Measurements from ENCODE around the gene KCNQ2. TPM values are rescaled to one million over a fixed set of nuclear protein-coding genes. Genes with fewer than 3 reads are reported as not detected.

KCNQ2 gene
- total and polyA plus RNA-seq, 10 of the 15 experiments (the other 5 are each of a cell fraction or from before 2014, with no cell fraction given), result 0.06 to 0.49 (median 0.26) TPM; not detected in 7

- TF ChIP-seq MEF2A (IDR thresholded peaks at IDR 0.05; ENCODE audit: insufficient read depth, low read depth, low read length) (0 out of 2 replicates have a peak, but pooled peaks have one; percentile 15), TCF3 (IDR thresholded peaks at IDR 0.05; ENCODE audit: borderline replicate concordance, insufficient read depth, low read depth, low read length) (0 out of 2 replicates have a peak, but pooled peaks have one; percentile 4), ETV6 (conservative IDR thresholded peaks at IDR 0.05 in 1 of 2, IDR thresholded peaks at IDR 0.05 in 1 of 2; ENCODE audit: borderline replicate concordance in 1 of 2, low read depth in 1 of 2) (no peak), MYB (IDR thresholded peaks at IDR 0.05; ENCODE audit: borderline replicate concordance, low read depth, low read length) (no peak), NR2F1 (conservative IDR thresholded peaks at IDR 0.05) (peak; percentile 42; the same call in 1 of the 2 replicates), MEF2B (IDR thresholded peaks at IDR 0.05; ENCODE audit: partially characterized antibody, poor library complexity, severe bottlenecking) (peak; percentile 54)
Measured at GRCh38 chr20:63520934-63521601, 48.6 kb upstream of the KCNQ2 start (continued).

DNA sequence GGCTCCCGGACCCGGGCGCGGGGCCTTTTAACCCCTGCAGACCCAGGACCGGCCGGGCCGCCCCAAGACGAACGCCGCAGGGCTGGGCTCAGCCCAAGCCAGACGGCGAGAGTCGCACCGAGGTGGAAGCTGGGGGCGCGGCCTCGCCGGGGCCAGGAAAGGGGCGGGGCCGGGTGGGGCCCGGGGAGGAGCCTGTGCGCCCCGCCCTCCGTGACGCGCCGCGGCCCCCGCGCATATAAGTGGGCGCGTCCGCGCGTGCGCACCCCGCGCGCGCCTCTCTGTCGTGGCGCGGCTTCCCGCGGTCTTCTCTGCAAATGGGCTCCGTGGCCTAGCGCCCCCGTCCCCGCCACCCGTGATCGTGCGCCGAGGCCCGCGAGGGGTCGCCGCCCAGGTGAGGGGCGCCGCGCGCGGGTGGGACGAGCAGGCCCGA, 48.1 kb upstream of the KCNQ2 start, which contains the start of gene PPDPF:
Gene PPDPF, plus strand, starts transcription at position 262 of the 430 bp plus-strand sequence. CDS start 544 bp downstream, outside the sequence.
- RAD21 ChIA-PET (ENCODE audit: unreplicated experiment), result interaction anchor here (0.6 to 2.4 kb wide), 3 partner anchors 8 to 121 kb away, joined by 5 to 20 read pairs (median 6); partner anchors contain the start of gene PTK6
- SMC1A ChIA-PET (ENCODE audit: uncharacterized antibody, unreplicated experiment), result interaction anchor here (1.2 kb wide), 1 partner anchor 79 kb away, joined by 7 read pairs; no protein-coding TSS in a partner anchor
- Histone ChIP-seq H3K9ac (ENCODE audit: control insufficient read depth, insufficient read depth, low read length) (peak within 1 kb of the TSS; percentile 80), H3K27ac (ENCODE audit: control insufficient read depth, insufficient read depth) (peak within 1 kb of the TSS; percentile 58), H3K79me2 (ENCODE audit: control insufficient read depth, insufficient read depth, low read length) (peaks cover 8% of the 10 kb centered on the region), H3K9me3 (replicated peaks; ENCODE audit: control insufficient read depth, insufficient read depth, low read length) (peaks cover 4% of the 10 kb centered on the region; the same call in 2 of the 3 replicates), H3K4me1 (ENCODE audit: control insufficient read depth, insufficient read depth, low read length) (peaks cover 4% of the 10 kb centered on the region), H2AFZ (ENCODE audit: control insufficient read depth, low read depth, low read length) (peak within 1 kb of the TSS; percentile 79), H3K4me3 (peak within 1 kb of the TSS; percentile 86), H3K36me3 (ENCODE audit: control insufficient read depth in 2 of 2, insufficient read depth in 2 of 2, low read length in 1 of 2) (peaks cover 0 to 2% of the 10 kb centered on the region in 2 experiments; a peak in 1 of 4 replicates), H3K27me3 (replicated peaks in 1 of 2; ENCODE audit: control insufficient read depth in 2 of 2, insufficient read depth in 2 of 2, low read length in 1 of 2) (no peaks in the 10 kb centered on the region), H3K4me2 (ENCODE audit: control insufficient read depth, insufficient read depth) (peak within 1 kb of the TSS; percentile 99), H4K20me1 (ENCODE audit: control insufficient read depth, insufficient read depth) (no peaks in the 10 kb centered on the region)
- peak; percentile 90 for ATAC-seq
- intact Hi-C loops (cut with micrococcal nuclease; ENCODE audit: unreplicated experiment) (no loop called here), in situ Hi-C loops (cut with MboI) (no loop called here)
- CTCF ChIA-PET, result interaction anchor here (1.1 to 2.1 kb wide), 2 partner anchors 17 to 79 kb away, joined by 5 to 6 read pairs; no protein-coding TSS in a partner anchor
- DNase-seq (ENCODE audit: low read depth, low spot score), result no peak
- POLR2A ChIA-PET, result interaction anchor here (1.2 to 3.8 kb wide), 5 partner anchors 9 to 121 kb away, joined by 3 to 33 read pairs (median 6); partner anchors contain the start of gene PTK6
- FAIRE-seq, result no peak
- no TSS peak for BruUV-seq (replicated peaks)
- WGBS (ENCODE audit: insufficient coverage, insufficient replicate concordance, low lambda C conversion rate, missing lambda C conversion rate), result 3% methylated on average over 35 of the region's 64 CpGs
- TF ChIP-seq ZNF622 (IDR thresholded peaks at IDR 0.05) (no peak), PAX8 (IDR thresholded peaks at IDR 0.05) (no peak), DPF2 (IDR thresholded peaks at IDR 0.05) (no peak), BACH1 (IDR thresholded peaks at IDR 0.05; ENCODE audit: borderline replicate concordance) (peak; percentile 57), NFYB (IDR thresholded peaks at IDR 0.05; ENCODE audit: insufficient read depth, low read depth, low read length) (no peak), TARDBP (IDR thresholded peaks at IDR 0.05; ENCODE audit: borderline replicate concordance) (no peak), TCF12 (IDR thresholded peaks at IDR 0.05; ENCODE audit: low read depth, low read length) (no peak), ZZZ3 (IDR thresholded peaks at IDR 0.05; ENCODE audit: control insufficient read depth, insufficient read length, low read depth) (no peak), NR2F1 (conservative IDR thresholded peaks at IDR 0.05) (peak; percentile 0; the same call in 1 of the 2 replicates), SREBF2 (IDR thresholded peaks at IDR 0.05; ENCODE audit: low read length) (no peak), JUND (IDR thresholded peaks at IDR 0.05; ENCODE audit: low read depth, low read length) (no peak; the same call in 1 of the 2 replicates), REST (IDR thresholded peaks at IDR 0.05; ENCODE audit: low read depth, low read length) (no peak), MTA3 (IDR thresholded peaks at IDR 0.05; ENCODE audit: borderline replicate concordance, low read length) (no peak), EGR1 (IDR thresholded peaks at IDR 0.05; ENCODE audit: borderline replicate concordance in 1 of 2, low read depth in 2 of 2, low read length in 2 of 2) (0 out of 3 replicates have a peak, but pooled peaks of 1 of the 2 experiments have one; percentile 18)
